B cell (primary cell): ENCODE measurements around the gene EIF3B. TPM values are rescaled to one million over a fixed set of nuclear protein-coding genes. Genes with fewer than 3 reads are reported as not detected.

ENCODE experiments used
- ATAC-seq: fragments of 200-7000 bp; cut with Tn5 transposase; one replicate; pipeline ENCODE4 v1.10.0; 2021; ENCODE audit warnings: low read depth, mild to moderate bottlenecking, moderate number of reproducible peaks, moderate library complexity
- CTCF ChIA-PET: fragments of 350-600 bp; sonication (Branson Sonifier 250); formaldehyde crosslinking; loops from one replicate; lab custom pipeline; 2021; ENCODE audit warnings: antibody characterized with exemption, inconsistent platforms; lab: Charles Lee
- POLR2A ChIA-PET: fragments of 350-600 bp; sonication (Branson Sonifier 250); formaldehyde crosslinking; loops from one replicate; lab custom pipeline; 2021; ENCODE audit warnings: antibody characterized with exemption; lab: Charles Lee
- DNase-seq: peaks from one replicate; pipeline ENCODE4 v3.0.0; 2013
- H2AFZ ChIP-seq: 2 replicates; pipeline ENCODE4 v1.6.1; 2012; ENCODE audit warnings: mild to moderate bottlenecking, low read depth, low read length; ENCODE audit not compliant: insufficient read depth, poor library complexity, severe bottlenecking
- H3K27ac ChIP-seq, 2 donors: 1 replicate in 1 of 2; 2 replicates in 1 of 2; pipeline ENCODE4 v1.5.1; 2012 to 2013; ENCODE audit warnings: low read length in 2 of 2, mild to moderate bottlenecking in 2 of 2, moderate library complexity in 1 of 2
- H3K27me3 ChIP-seq, 4 experiments: fragments of 200-600 bp in 1 of 4; sonication (generic) in 1 of 4; replicated peaks in 1 of 4; 1 replicate in 2 of 4; 2 replicates in 2 of 4; pipeline versions ENCODE4 v1.6.1 to v1.7.0; 2013 to 2016; ENCODE audit warnings: low read length in 3 of 4, mild to moderate bottlenecking in 2 of 4, mixed read lengths in 1 of 4, moderate library complexity in 1 of 4; ENCODE audit not compliant: insufficient read depth in 4 of 4, control insufficient read depth in 3 of 4; ENCODE audit errors: control extremely low read depth in 1 of 4
- H3K36me3 ChIP-seq, 2 experiments: replicated peaks in 1 of 2; 1 replicate in 1 of 2; 2 replicates in 1 of 2; pipeline versions ENCODE4 v1.6.1 to v1.7.1; 2013; ENCODE audit warnings: low read length in 1 of 2; ENCODE audit not compliant: insufficient read depth in 2 of 2, control insufficient read depth in 1 of 2; ENCODE audit errors: control extremely low read depth in 1 of 2, extremely low read depth in 1 of 2
- H3K4me1 ChIP-seq, 2 donors: fragments of 200-600 bp in 1 of 2; sonication (generic) in 1 of 2; 1 replicate in 1 of 2; 2 replicates in 1 of 2; pipeline versions ENCODE4 v1.5.1 to v1.6.1; 2013 to 2017; ENCODE audit warnings: low read length in 2 of 2; ENCODE audit not compliant: control insufficient read depth in 2 of 2, insufficient read depth in 2 of 2
- H3K4me2 ChIP-seq: replicated peaks from 2 replicates; pipeline ENCODE3; 2012; ENCODE audit warnings: mild to moderate bottlenecking, low read depth, low read length; ENCODE audit not compliant: poor library complexity, severe bottlenecking
- H3K4me3 ChIP-seq, 5 experiments: fragments of 200-600 bp in 1 of 5; sonication (generic) in 1 of 5; 1 replicate in 3 of 5; 2 replicates in 2 of 5; pipeline versions ENCODE4 v1.5.1 to v1.7.0; 2011 to 2016; ENCODE audit warnings: low read length in 4 of 5, mild to moderate bottlenecking in 4 of 5, low read depth in 2 of 5, control low read depth in 1 of 5, moderate library complexity in 1 of 5; ENCODE audit not compliant: insufficient read depth in 1 of 5; ENCODE audit errors: control extremely low read depth in 1 of 5, extremely low read depth in 1 of 5
- H3K79me2 ChIP-seq: fragments of 200-600 bp; sonication (generic); one replicate; pipeline ENCODE4 v1.6.0; 2016; ENCODE audit warnings: low read length; ENCODE audit not compliant: control insufficient read depth, insufficient read depth
- H3K9ac ChIP-seq: fragments of 200-600 bp; sonication (generic); 2 replicates; pipeline ENCODE4 v1.6.1; 2017; ENCODE audit warnings: mild to moderate bottlenecking, low read length, moderate library complexity
- H3K9me3 ChIP-seq, 3 donors: one replicate each; pipeline versions ENCODE4 v1.6.1 to v1.7.1; 2013; ENCODE audit warnings: low read length in 2 of 3; ENCODE audit not compliant: control insufficient read depth in 2 of 3, insufficient read depth in 1 of 3; ENCODE audit errors: control extremely low read depth in 1 of 3
- H4K20me1 ChIP-seq: 2 replicates; pipeline ENCODE4 v1.6.0; 2012; ENCODE audit warnings: mild to moderate bottlenecking, low read length; ENCODE audit not compliant: insufficient read depth, control insufficient read depth, poor library complexity, severe bottlenecking
- H3K27ac Mint-ChIP-seq: one replicate; pipeline ENCODE4 v1.8.0; 2021; ENCODE audit warnings: mixed read lengths
- H3K27me3 Mint-ChIP-seq: one replicate; pipeline ENCODE4 v1.8.0; 2021; ENCODE audit warnings: mixed read lengths
- H3K4me1 Mint-ChIP-seq: one replicate; pipeline ENCODE4 v1.8.0; 2021; ENCODE audit warnings: mixed read lengths
- H3K4me3 Mint-ChIP-seq: one replicate; pipeline ENCODE4 v1.8.0; 2021; ENCODE audit warnings: mixed read lengths
- H3K9me3 Mint-ChIP-seq: one replicate; pipeline ENCODE4 v1.8.0; 2022; ENCODE audit warnings: mixed read lengths; ENCODE audit not compliant: insufficient read depth
- CTCF ChIP-seq: fragments of 200-600 bp; IDR thresholded peaks from one replicate; pipeline ENCODE4 v1.8.0; 2022; ENCODE audit warnings: antibody characterized with exemption, mild to moderate bottlenecking
- EZH2 ChIP-seq: IDR thresholded peaks from 2 replicates; pipeline ENCODE4 v1.6.1; 2012; ENCODE audit warnings: borderline replicate concordance, low read depth, mild to moderate bottlenecking, moderate library complexity, low read length; ENCODE audit not compliant: insufficient read depth, poor library complexity, severe bottlenecking
- WGBS: methylation state at CpG from one replicate; pipeline ENCODE4 v1.1.5; 2013; ENCODE audit warnings: missing lambda C conversion rate; ENCODE audit not compliant: insufficient coverage; 5-methylcytosine and 5-hydroxymethylcytosine counted together
- intact Hi-C: fragments of 100-400 bp; cut with micrococcal nuclease; formaldehyde crosslinking; loops from one replicate; pipeline ENCODE4 v1.10.0; 2022
- polyA plus RNA-seq: library from polyadenylated mRNA; depleted of rRNA; stranded (reverse); fragments of >200 nt; gene quantifications from 2 replicates; pipeline ENCODE4 v1.2.3, GENCODE V29; 2012
- total RNA-seq, 2 donors: library from RNA; stranded (reverse); fragments of 120-200 nt in 1 of 2; gene quantifications; 1 replicate in 1 of 2; 2 replicates in 1 of 2; pipeline versions ENCODE4 v1.2.3 to v1.2.4, GENCODE V29; 2013 to 2022

EIF3B gene
- total and polyA plus RNA-seq, 2 donors (not counting 1 experiment from before 2014, with no cell fraction given), result 69.3 to 152 TPM

- Mint-ChIP-seq H3K27ac (no peak overlapping the region), H3K27me3 (no peaks in the 10 kb centered on the region), H3K9me3 (no peaks in the 10 kb centered on the region), H3K4me1 (no peaks in the 10 kb centered on the region), H3K4me3 (no peak overlapping the region)
- ATAC-seq, result no peak
- peaks cover 83% of the 10 kb centered on the region for H3K79me2 ChIP-seq
- no peak overlapping the region for H3K4me2 ChIP-seq
- H3K27me3 ChIP-seq, result no peaks in the 10 kb centered on the region
- intact Hi-C loops, result no loop called here
- H3K36me3 ChIP-seq, result peaks cover 7 to 90% of the 10 kb centered on the region in 2 experiments
- peaks cover 63% of the 10 kb centered on the region for H4K20me1 ChIP-seq
- H3K4me3 ChIP-seq, result no peak overlapping the region
- CTCF ChIA-PET, result no interaction called here
- POLR2A ChIA-PET, result interaction anchor here (0.5 kb wide), 1 partner anchor 213 kb away, joined by 3 read pairs; no protein-coding TSS in a partner anchor
- no peak overlapping the region for H2AFZ ChIP-seq
- DNase-seq, result no peak
- TF ChIP-seq CTCF (no peak), EZH2 (no peak)
- H3K4me1 ChIP-seq, result no peaks in the 10 kb centered on the region
- 97% methylated on average over 10 of the region's 14 CpGs for WGBS
- no peak overlapping the region for H3K27ac ChIP-seq
- H3K9me3 ChIP-seq, result no peaks in the 10 kb centered on the region
- no peak overlapping the region for H3K9ac ChIP-seq
These were observed 18.5 kb downstream of the EIF3B start for GRCh38 chr7:2373124-2373556.

- H3K4me1 Mint-ChIP-seq, result no peaks in the 10 kb centered on the region
- no peaks in the 10 kb centered on the region for H3K4me1 ChIP-seq
- peaks cover 67% of the 10 kb centered on the region for H4K20me1 ChIP-seq
- H3K9me3 Mint-ChIP-seq, result no peaks in the 10 kb centered on the region
- H3K27ac Mint-ChIP-seq, result no peak overlapping the region
- H3K4me3 Mint-ChIP-seq, result no peak overlapping the region
- POLR2A ChIA-PET, result no interaction called here
- H3K4me2 ChIP-seq, result no peak overlapping the region
- TF ChIP-seq EZH2 (no peak), CTCF (no peak)
- 98% methylated on average over 6 of the region's 7 CpGs for WGBS
- no peak overlapping the region for H3K9ac ChIP-seq
- H3K9me3 ChIP-seq, result no peaks in the 10 kb centered on the region
- peaks cover 78% of the 10 kb centered on the region for H3K79me2 ChIP-seq
- no peak for DNase-seq
- CTCF ChIA-PET, result no interaction called here
- H3K27me3 Mint-ChIP-seq, result no peaks in the 10 kb centered on the region
- H2AFZ ChIP-seq, result no peak overlapping the region
- H3K36me3 ChIP-seq, result peaks cover 3 to 89% of the 10 kb centered on the region in 2 experiments
- ATAC-seq, result no peak
- no peak overlapping the region for H3K27ac ChIP-seq
- intact Hi-C loops, result no loop called here
- no peak overlapping the region for H3K4me3 ChIP-seq
- H3K27me3 ChIP-seq, result no peaks in the 10 kb centered on the region
These were observed 19.0 kb downstream of the EIF3B start for GRCh38 chr7:2373646-2374045.
